ENCODE measurements around the gene C1QC.

C1QC gene

GRCh38 chr1:22639286-22639685, 4.1 kb upstream of the C1QC start:
- H3K4me1 ChIP-seq (ENCODE audit: control insufficient read depth, low read length): no peaks in the 10 kb centered on the region
- no peaks in the 10 kb centered on the region for H3K79me2 ChIP-seq (ENCODE audit: control insufficient read depth, low read length)
- H3K27me3 ChIP-seq (ENCODE audit: control insufficient read depth, low read length): no peaks in the 10 kb centered on the region
- no peaks in the 10 kb centered on the region for H3F3A ChIP-seq (ENCODE audit: control insufficient read depth, insufficient read depth)
- no peak overlapping the region for H3K4me3 ChIP-seq (ENCODE audit: low read length)
- TF ChIP-seq EZH2phosphoT487 (IDR thresholded peaks at IDR 0.05; ENCODE audit: borderline replicate concordance, low read length): no peak
- peak; percentile 42 for TF ChIP-seq CTCF (IDR thresholded peaks at IDR 0.05; ENCODE audit: low read depth, low read length, poor library complexity, severe bottlenecking)
- H4K20me1 ChIP-seq (ENCODE audit: control insufficient read depth, insufficient read depth, low read depth, low read length): no peaks in the 10 kb centered on the region
- H3K27ac ChIP-seq (ENCODE audit: low read depth, low read length): no peak overlapping the region
- no peaks in the 10 kb centered on the region for H3K9me2 ChIP-seq (replicated peaks; ENCODE audit: control insufficient read depth, low read length)
- H3K4me2 ChIP-seq (ENCODE audit: low read length): no peak overlapping the region
- H3K9me3 ChIP-seq (ENCODE audit: control insufficient read depth, insufficient read depth, low read length): no peaks in the 10 kb centered on the region
- no peaks in the 10 kb centered on the region for H3K36me3 ChIP-seq (ENCODE audit: control insufficient read depth, low read length)

GRCh38 chr1:22641247-22641646, 2.2 kb upstream of the C1QC start:
- Histone ChIP-seq H3K79me2 (ENCODE audit: control insufficient read depth, low read length) (no peaks in the 10 kb centered on the region), H3K27me3 (ENCODE audit: control insufficient read depth, low read length) (no peaks in the 10 kb centered on the region), H4K20me1 (ENCODE audit: control insufficient read depth, insufficient read depth, low read depth, low read length) (no peaks in the 10 kb centered on the region), H3F3A (ENCODE audit: control insufficient read depth, insufficient read depth) (no peaks in the 10 kb centered on the region), H3K36me3 (ENCODE audit: control insufficient read depth, low read length) (no peaks in the 10 kb centered on the region), H3K9me3 (ENCODE audit: control insufficient read depth, insufficient read depth, low read length) (no peaks in the 10 kb centered on the region), H3K4me2 (ENCODE audit: low read length) (no peak overlapping the region), H3K4me1 (ENCODE audit: control insufficient read depth, low read length) (no peaks in the 10 kb centered on the region), H3K9me2 (replicated peaks; ENCODE audit: control insufficient read depth, low read length) (no peaks in the 10 kb centered on the region), H3K4me3 (ENCODE audit: low read length) (no peak overlapping the region), H3K27ac (ENCODE audit: low read depth, low read length) (no peak overlapping the region)
- no peak for TF ChIP-seq CTCF (IDR thresholded peaks at IDR 0.05; ENCODE audit: low read depth, low read length, poor library complexity, severe bottlenecking)
- TF ChIP-seq EZH2phosphoT487 (IDR thresholded peaks at IDR 0.05; ENCODE audit: borderline replicate concordance, low read length): no peak

- Histone ChIP-seq H3K27me3 (ENCODE audit: control insufficient read depth, low read length) (no peaks in the 10 kb centered on the region), H3K27ac (ENCODE audit: low read depth, low read length) (no peak overlapping the region), H3K79me2 (ENCODE audit: control insufficient read depth, low read length) (no peaks in the 10 kb centered on the region), H4K20me1 (ENCODE audit: control insufficient read depth, insufficient read depth, low read depth, low read length) (no peaks in the 10 kb centered on the region), H3K4me2 (ENCODE audit: low read length) (no peak overlapping the region), H3K9me3 (ENCODE audit: control insufficient read depth, insufficient read depth, low read length) (no peaks in the 10 kb centered on the region), H3K9me2 (replicated peaks; ENCODE audit: control insufficient read depth, low read length) (no peaks in the 10 kb centered on the region), H3K4me3 (ENCODE audit: low read length) (no peak overlapping the region), H3K36me3 (ENCODE audit: control insufficient read depth, low read length) (no peaks in the 10 kb centered on the region), H3K4me1 (ENCODE audit: control insufficient read depth, low read length) (no peaks in the 10 kb centered on the region), H3F3A (ENCODE audit: control insufficient read depth, insufficient read depth) (no peaks in the 10 kb centered on the region)
- TF ChIP-seq CTCF (IDR thresholded peaks at IDR 0.05; ENCODE audit: low read depth, low read length, poor library complexity, severe bottlenecking) (peak; percentile 87), EZH2phosphoT487 (IDR thresholded peaks at IDR 0.05; ENCODE audit: borderline replicate concordance, low read length) (no peak)
Measured at GRCh38 chr1:22641906-22642636, 1.4 kb upstream of the C1QC start.
